MM.1S (cell line): ENCODE data around the gene SOST.

ENCODE experiments used
- DNase-seq: peaks from one replicate; pipeline ENCODE4 v3.0.0-alpha.2; 2015
- H2AFZ ChIP-seq: fragments of 300-600 bp; sonication (generic); 2 replicates; pipeline ENCODE4 v1.6.0; 2016; ENCODE audit warnings: antibody characterized with exemption, low read length
- H3F3A ChIP-seq: fragments of 300-600 bp; sonication (generic); 2 replicates; pipeline ENCODE4 v1.6.1; 2016; ENCODE audit warnings: mild to moderate bottlenecking, antibody characterized with exemption, low read length, moderate library complexity, mixed read lengths; ENCODE audit not compliant: insufficient read depth
- H3K27ac ChIP-seq: fragments of 300-600 bp; sonication (generic); 2 replicates; pipeline ENCODE4 v1.5.1; 2016; ENCODE audit warnings: mild to moderate bottlenecking, low read length
- H3K27me3 ChIP-seq: fragments of 300-600 bp; sonication (generic); replicated peaks from 2 replicates; pipeline ENCODE4 v1.6.0; 2016; ENCODE audit warnings: low read length; ENCODE audit not compliant: insufficient read depth
- H3K36me3 ChIP-seq: fragments of 300-600 bp; sonication (generic); replicated peaks from 2 replicates; pipeline ENCODE4 v1.6.1; 2016; ENCODE audit warnings: mild to moderate bottlenecking, low read length, mixed read lengths; ENCODE audit not compliant: insufficient read depth
- H3K4me1 ChIP-seq: fragments of 300-600 bp; sonication (generic); 2 replicates; pipeline ENCODE4 v1.6.1; 2016; ENCODE audit warnings: low read length, mixed read lengths
- H3K4me2 ChIP-seq: fragments of 300-600 bp; sonication (generic); 2 replicates; pipeline ENCODE4 v1.6.0; 2016; ENCODE audit warnings: low read depth, low read length
- H3K4me3 ChIP-seq: fragments of 300-600 bp; sonication (generic); 2 replicates; pipeline ENCODE4 v1.5.1; 2016; ENCODE audit warnings: low read length, mixed read lengths
- H3K79me2 ChIP-seq: fragments of 300-600 bp; sonication (generic); 2 replicates; pipeline ENCODE4 v1.6.1; 2016; ENCODE audit warnings: mixed run types, low read length, mixed read lengths
- H3K9ac ChIP-seq: fragments of 300-600 bp; sonication (generic); 2 replicates; pipeline ENCODE4 v1.6.1; 2016; ENCODE audit warnings: low read length, mixed read lengths
- H3K9me2 ChIP-seq: fragments of 300-600 bp; sonication (generic); replicated peaks from 2 replicates; pipeline ENCODE4 v1.6.1; 2016; ENCODE audit warnings: mild to moderate bottlenecking, low read length, mixed read lengths; ENCODE audit not compliant: insufficient read depth
- H3K9me3 ChIP-seq: fragments of 300-600 bp; sonication (generic); replicated peaks from 2 replicates; pipeline ENCODE4 v1.6.1; 2016; ENCODE audit warnings: mild to moderate bottlenecking, low read length, mixed read lengths; ENCODE audit not compliant: insufficient read depth
- H4K20me1 ChIP-seq: fragments of 300-600 bp; sonication (generic); 2 replicates; pipeline ENCODE4 v1.6.1; 2016; ENCODE audit warnings: mild to moderate bottlenecking, low read length, moderate library complexity, mixed read lengths; ENCODE audit not compliant: insufficient read depth
- CTCF ChIP-seq: fragments of 300-600 bp; sonication (generic); IDR thresholded peaks from 2 replicates; pipeline ENCODE4 v1.5.1; 2016; ENCODE audit warnings: antibody characterized with exemption, low read length, mixed read lengths
- EZH2 ChIP-seq: fragments of 300-600 bp; sonication (generic); optimal IDR thresholded peaks from 2 replicates; pipeline ENCODE3; 2017; ENCODE audit warnings: low read depth, mild to moderate bottlenecking, antibody characterized with exemption, low read length, mixed read lengths
- EZH2phosphoT487 ChIP-seq: fragments of 300-600 bp; sonication (generic); IDR thresholded peaks from 2 replicates; pipeline ENCODE4 v1.6.1; 2018; ENCODE audit warnings: antibody characterized with exemption, low read length

Gene SOST

GRCh38 chr17:43732958-43733357, 25.6 kb downstream of the SOST start:
- Histone ChIP-seq H3K79me2 (no peaks in the 10 kb centered on the region), H3K27ac (no peak overlapping the region), H3K9me2 (no peaks in the 10 kb centered on the region), H3K4me3 (no peak overlapping the region), H3F3A (no peaks in the 10 kb centered on the region), H2AFZ (no peak overlapping the region), H3K36me3 (no peaks in the 10 kb centered on the region), H3K4me2 (no peak overlapping the region), H3K9ac (no peak overlapping the region), H3K27me3 (peaks cover 41% of the 10 kb centered on the region; the same call in 1 of the 2 replicates), H3K4me1 (no peaks in the 10 kb centered on the region), H3K9me3 (no peaks in the 10 kb centered on the region), H4K20me1 (no peaks in the 10 kb centered on the region)
- TF ChIP-seq CTCF (no peak), EZH2 (no peak)
- no peak for DNase-seq

- H2AFZ ChIP-seq, result no peak overlapping the region
- TF ChIP-seq CTCF, result no peak
- TF ChIP-seq EZH2phosphoT487, result no peak
- no peak for TF ChIP-seq EZH2
These were observed 30.5 kb downstream of the SOST start for GRCh38 chr17:43728081-43728480.

GRCh38 chr17:43723697-43724359, 34.8 kb downstream of the SOST start:
- H3K4me3 ChIP-seq, result no peak overlapping the region
- no peaks in the 10 kb centered on the region for H3F3A ChIP-seq
- H3K27me3 ChIP-seq, result peaks cover 49% of the 10 kb centered on the region
- DNase-seq, result no peak
- H3K9ac ChIP-seq, result no peak overlapping the region
- no peak overlapping the region for H3K4me2 ChIP-seq
- H3K9me2 ChIP-seq, result no peaks in the 10 kb centered on the region
- no peak overlapping the region for H2AFZ ChIP-seq
- H3K79me2 ChIP-seq, result no peaks in the 10 kb centered on the region
- H3K9me3 ChIP-seq, result no peaks in the 10 kb centered on the region
- peaks cover 5% of the 10 kb centered on the region for H3K4me1 ChIP-seq
- no peak overlapping the region for H3K27ac ChIP-seq
- no peaks in the 10 kb centered on the region for H4K20me1 ChIP-seq
- no peak for TF ChIP-seq CTCF
- TF ChIP-seq EZH2, result no peak
- no peak for TF ChIP-seq EZH2phosphoT487
- H3K36me3 ChIP-seq, result no peaks in the 10 kb centered on the region

More at GRCh38 chr17:43728081-43728480, 30.5 kb downstream of the SOST start:
- H3K79me2 ChIP-seq, result no peaks in the 10 kb centered on the region
- H3K9ac ChIP-seq, result no peak overlapping the region
- H3K4me1 ChIP-seq, result no peaks in the 10 kb centered on the region
- no peaks in the 10 kb centered on the region for H3F3A ChIP-seq
- no peak overlapping the region for H3K4me2 ChIP-seq
- H4K20me1 ChIP-seq, result no peaks in the 10 kb centered on the region
- H3K36me3 ChIP-seq, result no peaks in the 10 kb centered on the region
- no peaks in the 10 kb centered on the region for H3K9me2 ChIP-seq
- no peak for DNase-seq
- peaks cover 32% of the 10 kb centered on the region; the same call in 1 of the 2 replicates for H3K27me3 ChIP-seq
- no peak overlapping the region for H3K4me3 ChIP-seq
- no peaks in the 10 kb centered on the region for H3K9me3 ChIP-seq
- no peak overlapping the region for H3K27ac ChIP-seq
